H9 (cell line): ENCODE data around the gene PA2G4. TPM values are rescaled to one million over a fixed set of nuclear protein-coding genes. Genes with fewer than 3 reads are reported as not detected.

Experiments
- DNase-seq: peaks from one replicate; pipeline ENCODE4 v3.0.0-alpha.2; 2017
- H2AFZ ChIP-seq: one replicate; pipeline ENCODE4 v1.6.1; 2013; ENCODE audit warnings: mild to moderate bottlenecking, low read length, control low read depth, moderate library complexity
- H2AK5ac ChIP-seq: 2 replicates; pipeline ENCODE4 v1.6.1; 2013; ENCODE audit warnings: low read length, control low read depth, mixed read lengths; ENCODE audit not compliant: insufficient read length
- H2BK120ac ChIP-seq: one replicate; pipeline ENCODE4 v1.6.1; 2013; ENCODE audit warnings: low read depth, mild to moderate bottlenecking, low read length, control low read depth, inconsistent platforms; ENCODE audit not compliant: poor library complexity, severe bottlenecking
- H2BK12ac ChIP-seq: 2 replicates; pipeline ENCODE4 v1.6.1; 2013; ENCODE audit warnings: low read length, control low read depth, mixed read lengths, low read depth; ENCODE audit not compliant: insufficient read length
- H2BK15ac ChIP-seq: 2 replicates; pipeline ENCODE4 v1.6.1; 2013; ENCODE audit warnings: low read depth, low read length, control low read depth
- H2BK20ac ChIP-seq: one replicate; pipeline ENCODE4 v1.6.1; 2013; ENCODE audit warnings: low read depth, mild to moderate bottlenecking, low read length, control low read depth, inconsistent platforms; ENCODE audit not compliant: poor library complexity, severe bottlenecking
- H2BK5ac ChIP-seq: 2 replicates; pipeline ENCODE4 v1.6.1; 2013; ENCODE audit warnings: low read length, control low read depth, mixed read lengths; ENCODE audit not compliant: insufficient read length
- H3K14ac ChIP-seq: 2 replicates; pipeline ENCODE4 v1.6.1; 2013; ENCODE audit warnings: low read length, control low read depth; ENCODE audit not compliant: insufficient read depth
- H3K18ac ChIP-seq: 2 replicates; pipeline ENCODE4 v1.6.1; 2013; ENCODE audit warnings: low read depth, mild to moderate bottlenecking, mixed read lengths, low read length, control low read depth; ENCODE audit not compliant: insufficient read length
- H3K23ac ChIP-seq: 2 replicates; pipeline ENCODE4 v1.6.1; 2013; ENCODE audit warnings: low read length, control low read depth, mixed read lengths, low read depth; ENCODE audit not compliant: insufficient read length
- H3K23me2 ChIP-seq: 2 replicates; pipeline ENCODE4 v1.6.1; 2013; ENCODE audit warnings: low read depth, mild to moderate bottlenecking, mixed read lengths, low read length, control low read depth; ENCODE audit not compliant: insufficient read length, poor library complexity, severe bottlenecking
- H3K27ac ChIP-seq: 2 replicates; pipeline ENCODE4 v1.5.1; 2013; ENCODE audit warnings: low read length, control low read depth, mixed read lengths, low read depth; ENCODE audit not compliant: insufficient read length
- H3K27me3 ChIP-seq: 2 replicates; pipeline ENCODE4 v1.6.1; 2013; ENCODE audit warnings: low read length, control low read depth, inconsistent platforms; ENCODE audit not compliant: insufficient read depth
- H3K4ac ChIP-seq: 2 replicates; pipeline ENCODE4 v1.6.1; 2013; ENCODE audit warnings: low read depth, mild to moderate bottlenecking, control low read depth, inconsistent platforms, low read length, moderate library complexity
- H3K4me1 ChIP-seq: 2 replicates; pipeline ENCODE4 v1.6.1; 2013; ENCODE audit warnings: low read length, control low read depth, inconsistent platforms; ENCODE audit not compliant: insufficient read depth
- H3K4me2 ChIP-seq: 2 replicates; pipeline ENCODE4 v1.6.1; 2013; ENCODE audit warnings: low read length, control low read depth, mixed read lengths; ENCODE audit not compliant: insufficient read length, insufficient read depth
- H3K56ac ChIP-seq: 2 replicates; pipeline ENCODE4 v1.6.1; 2013; ENCODE audit warnings: low read depth, mild to moderate bottlenecking, mixed read lengths, low read length, control low read depth; ENCODE audit not compliant: insufficient read length
- H3K79me1 ChIP-seq: 2 replicates; pipeline ENCODE4 v1.6.1; 2013; ENCODE audit warnings: low read depth, mild to moderate bottlenecking, moderate library complexity, low read length, control low read depth, inconsistent platforms; ENCODE audit not compliant: insufficient read depth, poor library complexity, severe bottlenecking
- H3K79me2 ChIP-seq: 2 replicates; pipeline ENCODE4 v1.6.1; 2013; ENCODE audit warnings: low read length, control low read depth, inconsistent platforms; ENCODE audit not compliant: insufficient read depth
- H3K9ac ChIP-seq: 2 replicates; pipeline ENCODE4 v1.6.1; 2013; ENCODE audit warnings: low read length, control low read depth, mixed read lengths; ENCODE audit not compliant: insufficient read length; ENCODE audit errors: extremely low read depth
- H3K9me3 ChIP-seq: one replicate; pipeline ENCODE4 v1.6.1; 2013; ENCODE audit warnings: low read depth, low read length, inconsistent platforms; ENCODE audit not compliant: control insufficient read depth
- H3T11ph ChIP-seq: one replicate; pipeline ENCODE4 v1.6.1; 2013; ENCODE audit warnings: mild to moderate bottlenecking, low read length, control low read depth, inconsistent platforms
- H4K20me1 ChIP-seq: one replicate; pipeline ENCODE4 v1.6.1; 2013; ENCODE audit not compliant: control insufficient read depth, insufficient read length, insufficient read depth
- H4K5ac ChIP-seq: 2 replicates; pipeline ENCODE4 v1.6.1; 2013; ENCODE audit warnings: low read depth, mild to moderate bottlenecking, mixed read lengths, low read length, control low read depth; ENCODE audit not compliant: insufficient read length
- H4K8ac ChIP-seq: replicated peaks from 2 replicates; pipeline ENCODE4 v1.6.1; 2013; ENCODE audit warnings: low read length, control low read depth, mixed read lengths, low read depth; ENCODE audit not compliant: insufficient read length
- H4K91ac ChIP-seq: 2 replicates; pipeline ENCODE4 v1.6.1; 2013; ENCODE audit warnings: low read depth, mild to moderate bottlenecking, moderate library complexity, mixed read lengths, low read length, control low read depth; ENCODE audit not compliant: insufficient read length
- H3K27ac Mint-ChIP-seq, 3 experiments: 2 replicates in 2 of 3; 3 replicates in 1 of 3; pipeline ENCODE4 v1.8.0; 2020 to 2021; ENCODE audit warnings: mixed read lengths in 3 of 3, mild to moderate bottlenecking in 1 of 3, moderate library complexity in 1 of 3
- H3K27me3 Mint-ChIP-seq: 2 replicates; pipeline ENCODE4 v1.8.0; 2021; ENCODE audit warnings: low read depth, mild to moderate bottlenecking, moderate library complexity, mixed read lengths
- H3K36me3 Mint-ChIP-seq, 3 experiments: 2 replicates in 2 of 3; 3 replicates in 1 of 3; pipeline ENCODE4 v1.8.0; 2020 to 2021; ENCODE audit warnings: low read depth in 3 of 3, mixed read lengths in 3 of 3; ENCODE audit not compliant: insufficient read depth in 1 of 3
- H3K4me1 Mint-ChIP-seq, 2 experiments: 2 replicates each; pipeline ENCODE4 v1.8.0; 2020; ENCODE audit warnings: mixed read lengths in 2 of 2
- H3K4me3 Mint-ChIP-seq, 2 experiments: 2 replicates in 1 of 2; 3 replicates in 1 of 2; pipeline ENCODE4 v1.8.0; 2020 to 2021; ENCODE audit warnings: mild to moderate bottlenecking in 2 of 2, mixed read lengths in 2 of 2, moderate library complexity in 1 of 2
- H3K9me3 Mint-ChIP-seq, 2 experiments: 2 replicates in 1 of 2; 3 replicates in 1 of 2; pipeline ENCODE4 v1.8.0; 2020; ENCODE audit warnings: mild to moderate bottlenecking in 2 of 2, mixed read lengths in 2 of 2, moderate library complexity in 1 of 2
- CTCF ChIP-seq: fragments of 200-600 bp; sonication (generic); conservative IDR thresholded peaks from 3 replicates; pipeline ENCODE4 v1.8.0; 2021; ENCODE audit warnings: antibody characterized with exemption, mild to moderate bottlenecking
- WGBS: extraction: QIAGEN DNeasy Blood & Tissue Kit; methylation state at CpG from one replicate; pipeline ENCODE4 v1.1.7; 2013; ENCODE audit warnings: missing lambda C conversion rate, low lambda C conversion rate, mixed read lengths; ENCODE audit not compliant: insufficient read length; ENCODE audit errors: extremely low coverage; 5-methylcytosine and 5-hydroxymethylcytosine counted together
- total RNA-seq: library from RNA; stranded (reverse); gene quantifications from 2 replicates; pipeline ENCODE4 v1.2.1, GENCODE V29; 2021

Gene PA2G4
- total RNA-seq, 1 experiment from 2014 or later = 248 TPM

DNA sequence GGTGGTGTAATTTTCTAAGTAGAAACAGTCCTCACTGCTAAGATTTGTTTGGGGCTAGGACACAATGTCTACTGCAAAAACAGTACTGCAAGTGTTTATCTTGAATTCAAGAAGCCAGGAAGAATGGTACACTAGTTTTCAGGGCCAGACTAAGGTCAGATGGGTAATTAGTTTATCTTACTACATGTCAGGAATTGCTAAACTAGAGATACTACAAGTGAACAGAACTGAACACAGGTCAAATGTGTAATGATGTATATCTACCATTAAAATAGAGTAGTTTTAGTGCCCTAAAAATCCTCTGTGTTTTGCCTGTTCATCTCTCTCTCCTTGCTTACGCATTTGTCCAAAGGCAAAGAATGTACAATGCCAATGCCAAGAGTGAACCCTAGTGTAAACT, 9.7 kb downstream of the PA2G4 start:
- peaks cover 2% of the 10 kb centered on the region; the same call in 1 of the 2 replicates for H3K27me3 Mint-ChIP-seq
- Histone ChIP-seq H3K14ac (no peak overlapping the region), H2BK15ac (no peak overlapping the region), H4K20me1 (no peaks in the 10 kb centered on the region), H4K5ac (no peak overlapping the region), H2BK20ac (no peak overlapping the region), H4K8ac (no peak overlapping the region), H3K27me3 (no peaks in the 10 kb centered on the region), H3K4me2 (no peak overlapping the region), H3K4me1 (no peaks in the 10 kb centered on the region; the same call in 1 of the 2 replicates), H2AFZ (no peak overlapping the region), H3K9me3 (no peaks in the 10 kb centered on the region), H3K27ac (no peak overlapping the region), H3K56ac (no peak overlapping the region), H2BK5ac (no peak overlapping the region), H3K18ac (no peak overlapping the region), H3K79me2 (peaks cover 3% of the 10 kb centered on the region; the same call in 1 of the 2 replicates), H2AK5ac (no peak overlapping the region), H4K91ac (no peak overlapping the region), H2BK12ac (no peak overlapping the region), H3K23ac (no peak overlapping the region), H2BK120ac (no peak overlapping the region), H3K23me2 (peaks cover 8% of the 10 kb centered on the region), H3K4ac (no peak overlapping the region), H3T11ph (no peak overlapping the region), H3K79me1 (no peaks in the 10 kb centered on the region), H3K9ac (no peak overlapping the region)
- WGBS = no CpG with 5 or more reads among the region's 1 CpG
- peaks cover 15% of the 10 kb centered on the region in 2 experiments for H3K4me1 Mint-ChIP-seq
- H3K4me3 Mint-ChIP-seq = no peak overlapping the region
- TF ChIP-seq CTCF = no peak
- DNase-seq = no peak
- peaks cover 60 to 69% (median 63%) of the 10 kb centered on the region in 3 experiments for H3K36me3 Mint-ChIP-seq
- H3K27ac Mint-ChIP-seq = peak overlapping the region in 1 of 3 experiments; percentile 12; a peak in 1 of 7 replicates
- H3K9me3 Mint-ChIP-seq = peaks cover 3 to 7% of the 10 kb centered on the region in 2 experiments; a peak in 2 of 5 replicates
